ENCODE data around the gene ACYP2.

Gene ACYP2

GRCh38 chr2:54164106-54164505 is 48.7 kb downstream of the ACYP2 start:
- Histone ChIP-seq H3K27me3 (no peaks in the 10 kb centered on the region), H3K4me3 (ENCODE audit: low read depth, low read length) (no peak overlapping the region), H3K4me1 (no peaks in the 10 kb centered on the region), H3K9me3 (no peaks in the 10 kb centered on the region), H3K36me3 (no peaks in the 10 kb centered on the region)
- no peak for TF ChIP-seq CTCF (IDR thresholded peaks at IDR 0.05; ENCODE audit: low read depth, low read length)
- DNase-seq, result no peak

- H3K4me1 ChIP-seq, result no peaks in the 10 kb centered on the region
- no peak overlapping the region for H3K4me3 ChIP-seq (ENCODE audit: low read depth, low read length)
- no peaks in the 10 kb centered on the region for H3K27me3 ChIP-seq
- H3K9me3 ChIP-seq, result no peaks in the 10 kb centered on the region
- H3K36me3 ChIP-seq, result no peaks in the 10 kb centered on the region
- no peak for TF ChIP-seq CTCF (IDR thresholded peaks at IDR 0.05; ENCODE audit: low read depth, low read length)
- DNase-seq, result no peak
Observed at GRCh38 chr2:54166121-54166773, 50.8 kb downstream of the ACYP2 start.

- Histone ChIP-seq H3K9me3 (no peaks in the 10 kb centered on the region), H3K27me3 (no peaks in the 10 kb centered on the region), H3K36me3 (no peaks in the 10 kb centered on the region), H3K4me1 (no peaks in the 10 kb centered on the region), H3K4me3 (ENCODE audit: low read depth, low read length) (no peak overlapping the region)
- peak; percentile 59 for TF ChIP-seq CTCF (IDR thresholded peaks at IDR 0.05; ENCODE audit: low read depth, low read length)
- DNase-seq, result peak; percentile 60
Observed at GRCh38 chr2:54176577-54176976, 61.2 kb downstream of the ACYP2 start.

GRCh38 chr2:54183281-54183680 is 67.9 kb downstream of the ACYP2 start:
- no peak for DNase-seq
- H3K9me3 ChIP-seq, result no peaks in the 10 kb centered on the region
- no peak overlapping the region for H3K4me3 ChIP-seq (ENCODE audit: low read depth, low read length)
- no peak for TF ChIP-seq CTCF (IDR thresholded peaks at IDR 0.05; ENCODE audit: low read depth, low read length)
- no peaks in the 10 kb centered on the region for H3K4me1 ChIP-seq
- no peaks in the 10 kb centered on the region for H3K27me3 ChIP-seq
- H3K36me3 ChIP-seq, result no peaks in the 10 kb centered on the region

- Histone ChIP-seq H3K27me3 (no peaks in the 10 kb centered on the region), H3K9me3 (no peaks in the 10 kb centered on the region), H3K36me3 (no peaks in the 10 kb centered on the region), H3K4me3 (ENCODE audit: low read depth, low read length) (no peak overlapping the region), H3K4me1 (no peaks in the 10 kb centered on the region)
- TF ChIP-seq CTCF (IDR thresholded peaks at IDR 0.05; ENCODE audit: low read depth, low read length), result no peak
- DNase-seq, result no peak
Observed at GRCh38 chr2:54183972-54184371, 68.6 kb downstream of the ACYP2 start.

- Histone ChIP-seq H3K4me1 (no peaks in the 10 kb centered on the region), H3K9me3 (no peaks in the 10 kb centered on the region), H3K4me3 (ENCODE audit: low read depth, low read length) (no peak overlapping the region), H3K36me3 (no peaks in the 10 kb centered on the region), H3K27me3 (no peaks in the 10 kb centered on the region)
- no peak for DNase-seq
- TF ChIP-seq CTCF (IDR thresholded peaks at IDR 0.05; ENCODE audit: low read depth, low read length), result no peak
Observed at GRCh38 chr2:54185105-54185504, 69.7 kb downstream of the ACYP2 start.

Data from BE2C (cell line).